Activated CD4-positive, alpha-beta memory T cell treated with anti-CD3 and anti-CD28 coated beads for 36 hours (primary cell): ENCODE measurements around the gene IL4I1. TPM values are rescaled to one million over a fixed set of nuclear protein-coding genes. Genes with fewer than 3 reads are reported as not detected.

Experiments
- CTCF ChIA-PET: fragments of 350-600 bp; sonication (Branson Sonifier 250); formaldehyde crosslinking; loops from one replicate; lab custom pipeline; 2021; ENCODE audit warnings: antibody characterized with exemption, inconsistent platforms; lab: Charles Lee
- POLR2A ChIA-PET: fragments of 350-600 bp; sonication (Branson Sonifier 250); formaldehyde crosslinking; loops from one replicate; lab custom pipeline; 2021; ENCODE audit warnings: antibody characterized with exemption; lab: Charles Lee
- DNase-seq: peaks from one replicate; pipeline ENCODE4 v3.0.0-alpha.2; 2020
- H3K27ac Mint-ChIP-seq: one replicate; pipeline ENCODE4 v1.8.0; 2021; ENCODE audit warnings: mixed read lengths
- H3K27me3 Mint-ChIP-seq: one replicate; pipeline ENCODE4 v1.8.0; 2021; ENCODE audit warnings: mixed read lengths
- H3K36me3 Mint-ChIP-seq: one replicate; pipeline ENCODE4 v1.8.0; 2021; ENCODE audit warnings: mixed read lengths
- H3K4me1 Mint-ChIP-seq: one replicate; pipeline ENCODE4 v1.8.0; 2021; ENCODE audit warnings: low read depth, mixed read lengths
- H3K4me3 Mint-ChIP-seq: one replicate; pipeline ENCODE4 v1.8.0; 2021; ENCODE audit warnings: mild to moderate bottlenecking, mixed read lengths
- H3K9me3 Mint-ChIP-seq: one replicate; pipeline ENCODE4 v1.8.0; 2021; ENCODE audit warnings: mixed read lengths
- intact Hi-C: fragments of 100-400 bp; cut with micrococcal nuclease; formaldehyde crosslinking; loops from one replicate; pipeline ENCODE4 v1.15.1; 2023
- total RNA-seq, 2 experiments: library from RNA; stranded (reverse); gene quantifications; one replicate each; pipeline ENCODE4 v1.2.3, GENCODE V29; 2021

The IL4I1 gene
- total RNA-seq, 2 experiments from 2014 or later, result 108 to 111 TPM

DNA sequence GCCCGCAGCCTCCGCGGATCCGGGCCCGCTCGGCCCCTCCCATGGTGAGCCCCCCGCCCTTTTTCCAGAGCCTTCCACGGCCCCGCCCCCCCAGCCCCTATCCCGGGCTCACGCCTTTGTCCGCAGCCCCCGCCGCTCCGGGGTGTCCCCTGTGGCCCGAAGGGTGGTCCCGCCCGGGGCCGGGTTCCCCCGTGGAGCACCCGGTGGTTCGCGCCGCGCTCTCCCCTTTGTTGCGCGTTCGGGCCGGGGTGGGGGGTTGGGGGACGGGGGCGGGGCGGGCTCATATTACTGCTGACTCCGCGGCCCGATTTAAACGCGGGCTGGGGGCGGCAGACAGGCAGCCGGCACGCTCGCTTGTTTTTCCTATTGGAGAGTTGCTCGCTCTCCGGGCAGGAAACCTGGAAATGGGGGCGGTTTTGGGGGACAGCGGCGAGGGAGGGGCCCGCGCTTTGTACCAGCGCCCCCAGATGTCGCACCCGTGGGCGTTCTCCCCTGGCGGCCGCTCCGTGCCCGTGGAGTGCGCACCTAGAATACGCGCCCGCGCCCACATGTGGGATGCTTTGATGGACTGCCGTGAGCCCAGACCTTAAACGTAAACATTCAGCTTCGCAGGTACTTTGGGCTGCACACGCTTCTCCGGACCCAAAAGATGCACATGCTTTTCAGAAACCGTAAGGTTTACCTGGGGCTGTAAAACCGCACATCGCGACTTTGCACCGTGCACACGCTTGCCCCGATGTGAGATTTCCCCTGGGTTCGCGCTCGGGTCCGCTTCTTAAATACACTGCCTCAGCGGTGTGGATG lies 45.0 kb downstream of the IL4I1 start:
- Mint-ChIP-seq H3K27ac (peak overlapping the region; percentile 28), H3K4me3 (peak overlapping the region; percentile 67), H3K36me3 (peaks cover 6% of the 10 kb centered on the region), H3K9me3 (peaks cover 13% of the 10 kb centered on the region), H3K27me3 (no peaks in the 10 kb centered on the region), H3K4me1 (peaks cover 41% of the 10 kb centered on the region)
- ChIA-PET POLR2A (interaction anchor here (0.7 to 2.2 kb wide), 4 partner anchors 18 to 78 kb away, joined by 3 to 8 read pairs (median 6); partner anchors contain the start of genes AKT1S1, ATF5, FUZ and NUP62), CTCF (interaction anchor here (0.6 kb wide), 1 partner anchor 167 kb away, joined by 3 read pairs; no protein-coding TSS in a partner anchor)
- peak; percentile 50 for DNase-seq
- intact Hi-C loops, result loop anchor here (2.0 kb wide), 4 partner anchors 33 to 211 kb away; partner anchors contain the start of genes AP2A1, IL4I1, MED25 and RRAS

GRCh38 chr19:49850487-49851342 lies 46.0 kb downstream of the IL4I1 start, which contains the start of gene PTOV1:
PTOV1 (plus strand) TSS chr19:49851159.
- Mint-ChIP-seq H3K36me3 (peaks cover 6% of the 10 kb centered on the region), H3K27ac (peak within 1 kb of the TSS; percentile 95), H3K4me3 (peak within 1 kb of the TSS; percentile 86), H3K4me1 (peaks cover 41% of the 10 kb centered on the region), H3K27me3 (no peaks in the 10 kb centered on the region), H3K9me3 (peaks cover 13% of the 10 kb centered on the region)
- ChIA-PET POLR2A (interaction anchor here (0.7 to 2.2 kb wide), 6 partner anchors 16 to 79 kb away, joined by 3 to 8 read pairs (median 5); partner anchors contain the start of genes AKT1S1, ATF5, FUZ and NUP62), CTCF (interaction anchor here (0.5 to 1.3 kb wide), 5 partner anchors 13 to 1973 kb away, joined by 3 to 11 read pairs (median 3); partner anchors contain the start of gene PNKP)
- intact Hi-C loops, result loop anchor here (1.0 to 2.0 kb wide), 5 partner anchors 17 to 210 kb away; partner anchors contain the start of genes AP2A1, IL4I1, MED25 and PNKP
- DNase-seq, result peak; percentile 93

GRCh38 chr19:49850221-49850486 lies 46.5 kb downstream of the IL4I1 start:
- POLR2A ChIA-PET, result interaction anchor here (1.3 to 2.2 kb wide), 5 partner anchors 17 to 79 kb away, joined by 4 to 8 read pairs (median 5); partner anchors contain the start of genes ATF5, FUZ and NUP62
- intact Hi-C loops, result loop anchor here (1.0 to 2.0 kb wide), 5 partner anchors 17 to 209 kb away; partner anchors contain the start of genes AP2A1, IL4I1, MED25 and PNKP
- CTCF ChIA-PET, result interaction anchor here (0.5 to 1.3 kb wide), 3 partner anchors 18 to 1972 kb away, joined by 3 to 11 read pairs (median 3); partner anchors contain the start of gene PNKP

GRCh38 chr19:49849433-49850220 lies 47.1 kb downstream of the IL4I1 start:
- CTCF ChIA-PET, result interaction anchor here (0.5 to 1.3 kb wide), 3 partner anchors 18 to 1972 kb away, joined by 3 to 11 read pairs (median 3); partner anchors contain the start of gene PNKP
- H3K4me1 Mint-ChIP-seq, result peaks cover 41% of the 10 kb centered on the region
- no peak for DNase-seq
- H3K27me3 Mint-ChIP-seq, result no peaks in the 10 kb centered on the region
- peak overlapping the region; percentile 40 for H3K4me3 Mint-ChIP-seq
- POLR2A ChIA-PET, result interaction anchor here (1.3 to 2.2 kb wide), 3 partner anchors 17 to 36 kb away, joined by 4 to 8 read pairs (median 5); partner anchors contain the start of gene FUZ
- intact Hi-C loops, result loop anchor here (1.0 to 2.0 kb wide), 5 partner anchors 18 to 209 kb away; partner anchors contain the start of genes AP2A1, IL4I1, MED25 and PNKP
- peak overlapping the region; percentile 21 for H3K27ac Mint-ChIP-seq
- peaks cover 13% of the 10 kb centered on the region for H3K9me3 Mint-ChIP-seq
- H3K36me3 Mint-ChIP-seq, result peaks cover 3% of the 10 kb centered on the region

More at GRCh38 chr19:49850221-49850486, 46.5 kb downstream of the IL4I1 start:
- peaks cover 13% of the 10 kb centered on the region for H3K9me3 Mint-ChIP-seq
- peaks cover 41% of the 10 kb centered on the region for H3K4me1 Mint-ChIP-seq
- peak overlapping the region; percentile 86 for H3K4me3 Mint-ChIP-seq
- H3K27ac Mint-ChIP-seq, result no peak overlapping the region
- H3K36me3 Mint-ChIP-seq, result peaks cover 3% of the 10 kb centered on the region
- no peak for DNase-seq
- no peaks in the 10 kb centered on the region for H3K27me3 Mint-ChIP-seq

DNA sequence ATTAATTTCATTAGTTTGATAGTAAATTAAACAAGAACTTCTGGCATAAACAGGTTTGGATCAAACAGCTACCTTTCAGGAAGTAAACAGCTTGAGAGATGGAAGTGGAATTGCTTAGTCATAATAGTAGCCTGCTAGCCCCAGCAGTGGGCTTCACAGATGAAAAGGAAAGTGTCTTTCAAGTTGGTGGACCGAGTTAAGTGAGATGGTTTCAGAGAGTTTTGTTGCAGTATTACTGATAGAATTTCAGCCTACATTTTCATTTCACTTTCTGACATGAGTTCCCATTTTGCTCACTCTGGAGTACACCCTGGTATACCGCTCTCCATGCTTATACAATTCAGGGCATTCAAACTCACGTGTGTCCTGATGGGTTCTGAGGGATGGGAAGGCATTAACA lies 47.7 kb downstream of the IL4I1 start:
- POLR2A ChIA-PET, result no interaction called here
- H3K9me3 Mint-ChIP-seq, result peaks cover 13% of the 10 kb centered on the region
- peaks cover 41% of the 10 kb centered on the region for H3K4me1 Mint-ChIP-seq
- no peaks in the 10 kb centered on the region for H3K27me3 Mint-ChIP-seq
- intact Hi-C loops, result no loop called here
- H3K4me3 Mint-ChIP-seq, result peak overlapping the region; percentile 40
- DNase-seq, result no peak
- CTCF ChIA-PET, result interaction anchor here (1.6 kb wide), 1 partner anchor 131 kb away, joined by 8 read pairs; no protein-coding TSS in a partner anchor
- H3K36me3 Mint-ChIP-seq, result peaks cover 3% of the 10 kb centered on the region
- peak overlapping the region; percentile 21 for H3K27ac Mint-ChIP-seq

GRCh38 chr19:49847731-49848696 lies 48.7 kb downstream of the IL4I1 start:
- Mint-ChIP-seq H3K36me3 (peaks cover 3% of the 10 kb centered on the region), H3K27me3 (no peaks in the 10 kb centered on the region), H3K27ac (no peak overlapping the region), H3K9me3 (peaks cover 13% of the 10 kb centered on the region), H3K4me1 (peaks cover 37% of the 10 kb centered on the region), H3K4me3 (no peak overlapping the region)
- ChIA-PET CTCF (interaction anchor here (0.6 to 1.6 kb wide), 5 partner anchors 77 to 167 kb away, joined by 3 to 8 read pairs (median 3); partner anchors contain the start of gene AP2A1), POLR2A (no interaction called here)
- no peak for DNase-seq
- intact Hi-C loops, result no loop called here

DNA sequence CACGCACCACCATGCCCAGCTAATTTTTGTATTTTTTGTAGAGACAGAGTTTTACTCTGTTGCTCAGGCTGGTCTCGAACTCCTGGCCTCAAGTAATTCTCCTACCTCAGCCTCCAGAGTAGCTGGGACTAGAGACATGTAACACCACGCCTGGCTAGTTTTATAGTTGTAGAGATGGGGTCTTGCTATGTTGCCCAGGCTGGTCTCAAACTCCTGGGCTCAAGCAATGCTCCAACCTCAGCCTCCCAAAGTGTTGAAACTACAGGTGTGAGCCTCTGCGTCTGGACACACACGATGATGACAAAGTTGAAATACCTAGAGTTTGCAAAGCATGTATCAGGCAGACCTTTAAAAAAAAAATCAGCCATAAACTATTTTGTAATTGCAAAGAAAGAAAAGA lies 50.3 kb downstream of the IL4I1 start:
- POLR2A ChIA-PET, result no interaction called here
- H3K27ac Mint-ChIP-seq, result no peak overlapping the region
- CTCF ChIA-PET, result interaction anchor here (0.7 kb wide), 1 partner anchor 62 kb away, joined by 3 read pairs; no protein-coding TSS in a partner anchor
- H3K36me3 Mint-ChIP-seq, result peaks cover 3% of the 10 kb centered on the region
- H3K27me3 Mint-ChIP-seq, result no peaks in the 10 kb centered on the region
- intact Hi-C loops, result no loop called here
- peaks cover 13% of the 10 kb centered on the region for H3K9me3 Mint-ChIP-seq
- DNase-seq, result no peak
- H3K4me3 Mint-ChIP-seq, result no peak overlapping the region
- peaks cover 27% of the 10 kb centered on the region for H3K4me1 Mint-ChIP-seq

DNA sequence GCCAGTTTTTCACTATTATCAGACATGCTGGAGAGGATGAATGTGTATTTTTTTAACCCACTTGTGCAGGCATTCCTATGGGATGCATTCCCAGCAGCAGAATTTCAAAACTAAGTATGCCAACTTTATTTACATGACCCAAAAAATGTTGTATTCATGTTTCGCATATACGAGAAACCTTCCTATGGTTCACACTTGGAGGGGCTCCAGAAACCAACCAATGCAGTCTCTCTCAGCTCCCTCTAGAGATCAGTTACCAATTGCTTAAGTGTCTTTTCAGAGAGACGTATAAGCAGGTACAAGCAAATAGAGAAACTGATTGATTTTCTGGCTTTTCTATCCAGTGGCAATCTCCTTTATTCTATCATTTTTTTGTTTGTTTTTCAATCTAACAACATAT lies 51.3 kb downstream of the IL4I1 start:
- intact Hi-C loops, result no loop called here
- no peaks in the 10 kb centered on the region for H3K27me3 Mint-ChIP-seq
- ChIA-PET POLR2A (no interaction called here), CTCF (no interaction called here)
- peaks cover 3% of the 10 kb centered on the region for H3K36me3 Mint-ChIP-seq
- no peak overlapping the region for H3K27ac Mint-ChIP-seq
- H3K9me3 Mint-ChIP-seq, result peaks cover 13% of the 10 kb centered on the region
- H3K4me1 Mint-ChIP-seq, result peaks cover 26% of the 10 kb centered on the region
- H3K4me3 Mint-ChIP-seq, result no peak overlapping the region
- DNase-seq, result no peak

GRCh38 chr19:49844138-49845095 lies 52.3 kb downstream of the IL4I1 start:
- CTCF ChIA-PET, result no interaction called here

More at GRCh38 chr19:49844138-49845095, 52.3 kb downstream of the IL4I1 start:
- Mint-ChIP-seq H3K36me3 (peaks cover 5% of the 10 kb centered on the region), H3K27ac (no peak overlapping the region), H3K9me3 (peaks cover 6% of the 10 kb centered on the region), H3K4me3 (no peak overlapping the region), H3K27me3 (no peaks in the 10 kb centered on the region), H3K4me1 (peaks cover 18% of the 10 kb centered on the region)
- intact Hi-C loops, result no loop called here
- DNase-seq, result no peak
- POLR2A ChIA-PET, result interaction anchor here (0.6 kb wide), 1 partner anchor 9 kb away, joined by 3 read pairs; no protein-coding TSS in a partner anchor
